Type B pancreatic cell (in vitro differentiated cells): ENCODE measurements around the gene CDC42EP4. TPM values are rescaled to one million over a fixed set of nuclear protein-coding genes. Genes with fewer than 3 reads are reported as not detected.

Experiments used
- DNase-seq: peaks from one replicate; pipeline ENCODE4 v3.0.0; 2021; ENCODE audit warnings: mixed read lengths; ENCODE audit not compliant: unreplicated experiment; ENCODE audit errors: extremely low spot score
- H3K27ac Mint-ChIP-seq: 2 replicates; pipeline ENCODE4 v1.8.0; 2021; ENCODE audit warnings: mild to moderate bottlenecking, mixed read lengths
- H3K27me3 Mint-ChIP-seq: 2 replicates; pipeline ENCODE4 v1.8.0; 2021; ENCODE audit warnings: mixed read lengths
- H3K36me3 Mint-ChIP-seq: 2 replicates; pipeline ENCODE4 v1.8.0; 2021; ENCODE audit warnings: mixed read lengths
- H3K4me1 Mint-ChIP-seq: one replicate; pipeline ENCODE4 v1.8.0; 2021; ENCODE audit warnings: mixed read lengths; ENCODE audit not compliant: unreplicated experiment
- H3K4me3 Mint-ChIP-seq: 2 replicates; pipeline ENCODE4 v1.8.0; 2021; ENCODE audit warnings: mild to moderate bottlenecking, mixed read lengths
- H3K9me3 Mint-ChIP-seq: 2 replicates; pipeline ENCODE4 v1.8.0; 2021; ENCODE audit warnings: mixed read lengths
- total RNA-seq: library from RNA; stranded (reverse); gene quantifications from 2 replicates; pipeline ENCODE4 v1.2.1, GENCODE V29; 2021; ENCODE audit warnings: low replicate concordance
- TF ChIP-seq, protein P1 (sequence below): fragments of 200-600 bp; sonication (generic); conservative IDR thresholded peaks from 2 replicates; pipeline ENCODE4 v1.5.0; 2021; ENCODE audit warnings: antibody characterized with exemption, mild to moderate bottlenecking

Gene CDC42EP4
- total RNA-seq, 1 donor from 2014 or later = 78.8 TPM

DNA sequence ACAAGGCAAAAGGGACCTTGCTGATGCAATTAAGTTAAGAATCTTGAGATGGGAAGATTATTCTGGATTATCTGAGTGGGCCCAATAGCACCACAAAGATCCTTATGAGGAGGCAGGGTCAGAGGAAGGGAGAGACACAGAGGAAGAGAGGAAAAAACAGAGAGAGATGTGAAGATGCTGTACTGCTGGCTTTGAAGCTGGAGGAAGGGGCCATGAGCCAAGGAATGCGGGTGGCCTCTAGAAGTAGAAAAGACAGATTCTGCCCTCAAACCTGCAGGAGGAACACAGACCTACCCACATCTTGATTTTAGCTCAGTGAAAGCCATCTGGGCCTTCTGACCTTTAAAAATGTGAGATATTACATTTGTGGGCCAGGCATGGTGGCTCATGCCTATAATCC, 42.0 kb downstream of the CDC42EP4 start:
- Mint-ChIP-seq H3K4me1 (peaks cover 11% of the 10 kb centered on the region), H3K27me3 (no peaks in the 10 kb centered on the region), H3K9me3 (no peaks in the 10 kb centered on the region), H3K36me3 (no peaks in the 10 kb centered on the region), H3K27ac (no peak overlapping the region), H3K4me3 (no peak overlapping the region)
- DNase-seq = no peak
- TF ChIP-seq, protein P1, sequence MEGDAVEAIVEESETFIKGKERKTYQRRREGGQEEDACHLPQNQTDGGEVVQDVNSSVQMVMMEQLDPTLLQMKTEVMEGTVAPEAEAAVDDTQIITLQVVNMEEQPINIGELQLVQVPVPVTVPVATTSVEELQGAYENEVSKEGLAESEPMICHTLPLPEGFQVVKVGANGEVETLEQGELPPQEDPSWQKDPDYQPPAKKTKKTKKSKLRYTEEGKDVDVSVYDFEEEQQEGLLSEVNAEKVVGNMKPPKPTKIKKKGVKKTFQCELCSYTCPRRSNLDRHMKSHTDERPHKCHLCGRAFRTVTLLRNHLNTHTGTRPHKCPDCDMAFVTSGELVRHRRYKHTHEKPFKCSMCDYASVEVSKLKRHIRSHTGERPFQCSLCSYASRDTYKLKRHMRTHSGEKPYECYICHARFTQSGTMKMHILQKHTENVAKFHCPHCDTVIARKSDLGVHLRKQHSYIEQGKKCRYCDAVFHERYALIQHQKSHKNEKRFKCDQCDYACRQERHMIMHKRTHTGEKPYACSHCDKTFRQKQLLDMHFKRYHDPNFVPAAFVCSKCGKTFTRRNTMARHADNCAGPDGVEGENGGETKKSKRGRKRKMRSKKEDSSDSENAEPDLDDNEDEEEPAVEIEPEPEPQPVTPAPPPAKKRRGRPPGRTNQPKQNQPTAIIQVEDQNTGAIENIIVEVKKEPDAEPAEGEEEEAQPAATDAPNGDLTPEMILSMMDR = no peak

DNA sequence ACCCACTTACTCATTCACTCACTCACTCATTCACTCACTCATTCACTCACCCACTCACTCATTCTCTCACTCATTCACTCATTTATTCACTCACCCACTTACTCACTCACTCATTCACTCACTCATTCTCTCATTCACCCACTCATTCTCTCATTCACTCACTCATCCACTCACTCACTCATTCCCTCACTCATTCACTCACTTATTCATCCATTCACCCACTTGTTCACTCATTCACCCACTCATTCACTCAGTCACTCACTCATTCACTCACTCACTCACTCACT, 42.5 kb downstream of the CDC42EP4 start:
- H3K9me3 Mint-ChIP-seq = no peaks in the 10 kb centered on the region
- no peak overlapping the region for H3K4me3 Mint-ChIP-seq
- H3K27ac Mint-ChIP-seq = no peak overlapping the region
- H3K4me1 Mint-ChIP-seq = peaks cover 11% of the 10 kb centered on the region
- TF ChIP-seq, protein P1 = no peak
- no peaks in the 10 kb centered on the region for H3K27me3 Mint-ChIP-seq
- H3K36me3 Mint-ChIP-seq = no peaks in the 10 kb centered on the region
- no peak for DNase-seq

DNA sequence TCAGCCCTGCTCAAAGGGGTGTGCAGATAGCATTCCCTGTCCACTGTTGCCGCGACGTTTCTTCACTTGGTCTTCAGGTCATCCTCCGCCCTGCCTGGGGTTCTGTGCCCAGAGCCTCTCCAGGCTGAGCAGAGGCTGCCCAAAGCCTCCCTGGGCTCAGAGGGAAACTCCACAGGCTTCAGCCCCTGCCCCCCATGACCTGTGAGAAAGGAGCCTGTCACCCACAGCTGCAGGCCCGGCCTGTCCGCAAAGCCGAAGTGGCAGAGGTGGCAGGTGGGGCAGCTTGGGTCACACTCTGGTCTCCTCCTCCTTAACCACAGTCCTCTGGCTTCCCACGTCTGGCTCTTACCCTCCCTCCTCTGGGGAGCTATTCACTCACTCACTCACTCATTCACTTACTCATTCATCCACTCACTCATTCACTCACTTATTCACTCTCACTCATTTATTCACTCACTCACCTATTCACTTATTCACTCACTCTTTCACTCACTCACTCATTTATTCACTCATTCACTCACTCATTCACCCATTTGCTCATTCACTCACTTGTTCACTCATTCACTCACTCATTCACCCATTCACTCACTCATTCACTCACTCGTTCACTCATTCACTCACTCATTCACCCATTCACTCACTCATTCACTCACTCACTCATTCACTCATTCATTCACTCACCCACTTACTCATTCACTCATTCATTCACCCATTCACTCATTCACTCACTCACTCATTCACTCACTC, 43.0 kb downstream of the CDC42EP4 start:
- DNase-seq = no peak
- H3K4me1 Mint-ChIP-seq = peaks cover 11% of the 10 kb centered on the region
- no peaks in the 10 kb centered on the region for H3K27me3 Mint-ChIP-seq
- H3K9me3 Mint-ChIP-seq = no peaks in the 10 kb centered on the region
- H3K36me3 Mint-ChIP-seq = no peaks in the 10 kb centered on the region
- H3K4me3 Mint-ChIP-seq = no peak overlapping the region
- H3K27ac Mint-ChIP-seq = no peak overlapping the region
- TF ChIP-seq, protein P1 = no peak

DNA sequence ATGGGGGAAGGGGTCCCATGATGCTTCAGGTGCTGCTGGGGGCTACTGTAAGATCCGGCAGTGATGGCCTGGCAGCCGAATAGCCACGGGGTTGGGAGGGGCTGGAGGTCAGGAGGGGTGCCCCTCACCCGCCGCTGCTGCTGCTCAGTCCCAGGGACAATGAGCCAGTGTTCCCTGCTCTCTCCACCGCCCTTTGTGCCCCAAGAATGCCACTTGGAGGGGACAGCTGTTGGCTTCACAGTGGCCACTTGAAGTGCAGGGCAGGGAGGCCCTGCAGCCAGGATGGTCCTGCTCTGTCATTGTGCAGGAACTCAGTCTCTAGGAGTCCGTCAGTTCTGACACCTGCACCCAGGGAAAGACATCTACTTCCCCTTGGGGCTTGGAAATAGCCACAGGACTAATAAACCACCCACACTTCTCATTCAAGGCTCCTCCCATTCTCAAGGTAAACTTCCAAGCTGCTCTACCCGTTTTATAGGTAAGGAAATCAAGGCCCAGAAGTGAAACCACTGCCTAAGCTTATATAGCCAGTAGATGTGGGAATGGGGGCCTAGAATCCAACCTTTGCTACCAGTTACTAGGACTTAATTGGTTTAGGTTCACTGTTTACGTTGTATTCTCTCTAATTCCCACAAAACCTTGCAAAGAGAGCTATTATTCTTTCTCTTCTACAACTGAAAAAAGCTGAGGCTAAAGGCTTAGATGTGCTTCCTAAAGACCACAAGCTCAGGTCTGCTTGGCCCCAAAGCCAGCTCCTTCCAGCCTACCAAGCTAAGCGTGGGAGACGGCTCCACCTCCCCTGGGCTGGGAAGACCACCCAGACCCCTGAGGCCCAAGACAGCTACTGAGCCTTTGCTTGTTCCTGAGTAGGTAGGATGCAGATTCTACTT, 43.9 kb downstream of the CDC42EP4 start:
- Mint-ChIP-seq H3K36me3 (no peaks in the 10 kb centered on the region), H3K4me1 (peaks cover 16% of the 10 kb centered on the region), H3K27me3 (no peaks in the 10 kb centered on the region), H3K9me3 (no peaks in the 10 kb centered on the region), H3K4me3 (no peak overlapping the region), H3K27ac (no peak overlapping the region)
- TF ChIP-seq, protein P1 = no peak
- no peak for DNase-seq

DNA sequence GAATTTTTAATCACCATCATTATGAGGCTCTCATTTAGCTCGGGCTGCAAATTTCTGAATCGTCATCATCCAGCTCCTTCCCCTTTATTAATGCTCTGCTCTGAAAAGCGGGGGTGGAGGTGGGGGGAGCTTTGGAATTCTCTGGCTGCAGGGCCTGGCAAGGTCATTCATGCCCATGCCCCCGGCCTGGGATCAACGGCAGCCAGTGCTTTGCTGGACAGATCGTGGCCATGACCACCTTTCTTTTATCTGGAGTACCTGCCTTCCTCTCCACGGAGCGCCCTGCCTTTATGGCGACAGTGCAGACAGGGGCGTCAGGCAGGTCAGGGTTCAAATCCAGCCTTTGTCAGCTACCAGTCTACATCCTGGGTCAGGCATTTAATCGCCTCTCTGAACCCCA, 45.0 kb downstream of the CDC42EP4 start:
- Mint-ChIP-seq H3K27ac (no peak overlapping the region), H3K36me3 (no peaks in the 10 kb centered on the region), H3K4me1 (peaks cover 20% of the 10 kb centered on the region), H3K9me3 (no peaks in the 10 kb centered on the region), H3K4me3 (no peak overlapping the region), H3K27me3 (no peaks in the 10 kb centered on the region)
- DNase-seq = no peak
- TF ChIP-seq, protein P1 = no peak
